Hematopoietic multipotent progenitor cell (in vitro differentiated cells): ENCODE data around the gene FAM53B. TPM values are rescaled to one million over a fixed set of nuclear protein-coding genes. Genes with fewer than 3 reads are reported as not detected.

Experiments
- DNase-seq, 3 donors: peaks; one replicate each; pipeline ENCODE4 v3.0.0-alpha.2; 2011 to 2015; ENCODE audit warnings: low read depth in 2 of 3, low spot score in 2 of 3
- total RNA-seq: library from RNA; depleted of rRNA; stranded (reverse); fragments of >200 nt; gene quantifications from one replicate; pipeline ENCODE4 v1.2.3, GENCODE V29; 2012

Gene FAM53B
- total RNA-seq, 1 donor: 32.9 TPM

GRCh38 chr10:124667425-124668345 lies 76.5 kb downstream of the FAM53B start:
- no peak for DNase-seq

- no peak for DNase-seq
These were observed 77.7 kb downstream of the FAM53B start for GRCh38 chr10:124666494-124666893.

GRCh38 chr10:124665980-124666379 lies 78.2 kb downstream of the FAM53B start:
- no peak for DNase-seq

GRCh38 chr10:124665558-124665957 lies 78.6 kb downstream of the FAM53B start:
- DNase-seq: no peak

- no peak for DNase-seq
These were observed 79.1 kb downstream of the FAM53B start for GRCh38 chr10:124665091-124665490.

GRCh38 chr10:124663766-124664360 lies 80.3 kb downstream of the FAM53B start:
- DNase-seq: no peak

- no peak for DNase-seq
These were observed 81.0 kb downstream of the FAM53B start for GRCh38 chr10:124663228-124663627.

GRCh38 chr10:124661660-124662180 lies 82.5 kb downstream of the FAM53B start:
- no peak for DNase-seq

- no peak for DNase-seq
These were observed 83.6 kb downstream of the FAM53B start for GRCh38 chr10:124660404-124661125.

- no peak for DNase-seq
These were observed 84.8 kb downstream of the FAM53B start for GRCh38 chr10:124659380-124659779.

- no peak for DNase-seq
These were observed 85.5 kb downstream of the FAM53B start for GRCh38 chr10:124658591-124659242.

GRCh38 chr10:124657806-124658205 lies 86.4 kb downstream of the FAM53B start:
- peak in 2 of 3 donors; percentile 48 to 68 for DNase-seq

- DNase-seq: no peak
These were observed 87.6 kb downstream of the FAM53B start for GRCh38 chr10:124656541-124656940.

GRCh38 chr10:124656113-124656490 lies 88.1 kb downstream of the FAM53B start:
- DNase-seq: no peak

GRCh38 chr10:124655191-124656112 lies 88.7 kb downstream of the FAM53B start:
- no peak for DNase-seq

- no peak for DNase-seq
These were observed 89.5 kb downstream of the FAM53B start for GRCh38 chr10:124654686-124655085.

GRCh38 chr10:124653811-124654651 lies 90.1 kb downstream of the FAM53B start:
- DNase-seq: no peak

- no peak for DNase-seq
These were observed 90.9 kb downstream of the FAM53B start for GRCh38 chr10:124653311-124653710.

GRCh38 chr10:124652701-124653100 lies 91.5 kb downstream of the FAM53B start:
- DNase-seq: no peak
